HCT116 (cell line): ENCODE results near the gene HDDC3. TPM values are rescaled to one million over a fixed set of nuclear protein-coding genes. Genes with fewer than 3 reads are reported as not detected.

ENCODE experiments used
- ATAC-seq: fragments of 200-7000 bp; cut with Tn5 transposase; 2 replicates; pipeline ENCODE4 v1.9.1; 2020; ENCODE audit warnings: mild to moderate bottlenecking, moderate library complexity
- BruUV-seq: library from RNA; stranded (reverse); fragments of 400-500 nt; replicated peaks from 2 replicates; lab custom pipeline; 2021; lab: Mats Ljungman, UMichigan
- CTCF ChIA-PET: fragments of 300-600 bp; sonication (Branson Sonifier 250); formaldehyde crosslinking; loops from one replicate; lab custom pipeline; 2021; ENCODE audit warnings: antibody characterized with exemption; lab: Charles Lee
- POLR2A ChIA-PET: fragments of 300-600, 350-600 bp; sonication (Branson Sonifier 250); formaldehyde crosslinking; loops from one replicate; lab custom pipeline; 2021; ENCODE audit warnings: antibody characterized with exemption; lab: Charles Lee
- RAD21 ChIA-PET, 2 experiments: fragments of 300-600 bp; sonication (Branson Sonifier 250); formaldehyde crosslinking; loops; one replicate each; lab custom pipeline; 2023; ENCODE audit warnings: low total read pairs in 2 of 2; ENCODE audit not compliant: uncharacterized antibody in 2 of 2, unreplicated experiment in 2 of 2, low non-redundant PET in 1 of 2; lab: Charles Lee
- DNase-seq: peaks from one replicate; pipeline ENCODE4 v3.0.0-alpha.2; 2010; ENCODE audit warnings: low read depth, low spot score
- H2AFZ ChIP-seq: fragments of 200-600 bp; shearing (Covaris generic), sonication (generic); 2 replicates; pipeline ENCODE4 v1.6.1; 2017; ENCODE audit warnings: low read depth, mixed run types, mixed read lengths, antibody characterized with exemption, low read length; ENCODE audit not compliant: poor library complexity, severe bottlenecking
- H3K27ac ChIP-seq: 2 replicates; pipeline ENCODE4 v1.5.1; 2012; ENCODE audit warnings: low read depth, low read length
- H3K27me3 ChIP-seq: fragments of 200-600 bp; sonication (generic); 2 replicates; pipeline ENCODE4 v1.6.1; 2016; ENCODE audit warnings: mixed run types, low read length, mixed read lengths; ENCODE audit not compliant: insufficient read depth
- H3K36me3 ChIP-seq, 2 experiments: fragments of 200-500 bp in 1 of 2; fragments of 200-600 bp in 1 of 2; sonication (Bioruptor generic) in 1 of 2; sonication (generic) in 1 of 2; 2 replicates each; pipeline versions ENCODE4 v1.5.1 to v1.6.1; 2014 to 2016; ENCODE audit warnings: low read length in 2 of 2, inconsistent platforms in 1 of 2, mixed read lengths in 1 of 2, mixed run types in 1 of 2; ENCODE audit not compliant: insufficient read depth in 2 of 2, control insufficient read depth in 1 of 2
- H3K4me1 ChIP-seq, 2 experiments: fragments of 200-600 bp in 1 of 2; sonication (generic) in 1 of 2; 2 replicates each; pipeline versions ENCODE4 v1.5.1 to v1.6.1; 2012 to 2017; ENCODE audit warnings: low read length in 2 of 2, inconsistent platforms in 1 of 2, mild to moderate bottlenecking in 1 of 2, mixed read lengths in 1 of 2, mixed run types in 1 of 2, moderate library complexity in 1 of 2; ENCODE audit not compliant: insufficient read depth in 2 of 2, control insufficient read depth in 1 of 2
- H3K4me2 ChIP-seq: fragments of 200-600 bp; sonication (generic); 2 replicates; pipeline ENCODE4 v1.6.1; 2017; ENCODE audit warnings: mixed run types, low read length, mixed read lengths
- H3K4me3 ChIP-seq, 2 experiments: fragments of 200-600 bp in 1 of 2; sonication (generic) in 1 of 2; replicated peaks in 1 of 2; 2 replicates each; pipeline ENCODE4 v1.5.1; 2011 to 2016; ENCODE audit warnings: low read length in 2 of 2, control low read depth in 1 of 2, low read depth in 1 of 2, mild to moderate bottlenecking in 1 of 2, mixed read lengths in 1 of 2, mixed run types in 1 of 2
- H3K79me2 ChIP-seq: fragments of 200-600 bp; sonication (generic); 2 replicates; pipeline ENCODE4 v1.6.1; 2017; ENCODE audit warnings: mild to moderate bottlenecking, mixed run types, low read length, moderate library complexity, mixed read lengths; ENCODE audit not compliant: insufficient read depth
- H3K9ac ChIP-seq: fragments of 200-600 bp; sonication (generic); 2 replicates; pipeline ENCODE4 v1.6.1; 2016; ENCODE audit warnings: low read length, mixed read lengths
- H3K9me2 ChIP-seq: fragments of 200-600 bp; sonication (generic), shearing (Covaris generic); 2 replicates; pipeline ENCODE4 v1.6.1; 2017; ENCODE audit warnings: mixed run types, mild to moderate bottlenecking, moderate library complexity; ENCODE audit not compliant: insufficient read depth
- H3K9me3 ChIP-seq, 2 experiments: fragments of 200-500 bp in 1 of 2; fragments of 200-600 bp in 1 of 2; sonication (Bioruptor generic) in 1 of 2; sonication (generic) in 1 of 2; 2 replicates each; pipeline ENCODE4 v1.6.1; 2014 to 2017; ENCODE audit warnings: low read length in 2 of 2, mixed read lengths in 2 of 2, inconsistent platforms in 1 of 2, low read depth in 1 of 2, mild to moderate bottlenecking in 1 of 2, mixed run types in 1 of 2, moderate library complexity in 1 of 2; ENCODE audit not compliant: control insufficient read depth in 1 of 2, insufficient read depth in 1 of 2
- H4K20me1 ChIP-seq: fragments of 200-600 bp; sonication (generic), shearing (Covaris generic); 2 replicates; pipeline ENCODE4 v1.6.1; 2017; ENCODE audit warnings: mixed run types, mild to moderate bottlenecking, moderate library complexity; ENCODE audit not compliant: insufficient read depth
- ATF3 ChIP-seq: IDR thresholded peaks from 2 replicates; pipeline ENCODE4 v1.6.1; 2012
- CBX3 ChIP-seq: IDR thresholded peaks from 2 replicates; pipeline ENCODE4 v1.6.1; 2012; ENCODE audit warnings: low read depth
- CEBPB ChIP-seq: IDR thresholded peaks from 2 replicates; pipeline ENCODE4 v1.6.1; 2012; ENCODE audit warnings: low read depth
- ELF1 ChIP-seq: IDR thresholded peaks from 2 replicates; pipeline ENCODE4 v1.6.1; 2012; ENCODE audit warnings: low read depth, borderline replicate concordance
- JUND ChIP-seq: IDR thresholded peaks from 2 replicates; pipeline ENCODE4 v1.6.1; 2012
- POLR2A ChIP-seq: IDR thresholded peaks from 2 replicates; pipeline ENCODE4 v1.7.0; 2011; ENCODE audit warnings: borderline replicate concordance; ENCODE audit not compliant: insufficient read depth, insufficient read length; ENCODE audit errors: extremely low read depth
- POLR2AphosphoS5 ChIP-seq: IDR thresholded peaks from 2 replicates; pipeline ENCODE4 v1.6.1; 2011; ENCODE audit warnings: mild to moderate bottlenecking, low read depth, low read length, moderate library complexity
- TCF7L2 ChIP-seq: IDR thresholded peaks from 2 replicates; pipeline ENCODE4 v1.7.0; 2011; ENCODE audit warnings: borderline replicate concordance, inconsistent platforms; ENCODE audit not compliant: insufficient read depth, insufficient read length; ENCODE audit errors: extremely low read depth
- ZFX ChIP-seq: fragments of 450-650 bp; IDR thresholded peaks from 2 replicates; pipeline ENCODE4 v1.6.1; 2017
- ZNF274 ChIP-seq: fragments of 200-500 bp; sonication (Bioruptor generic); IDR thresholded peaks from 2 replicates; pipeline ENCODE4 v1.6.1; 2014; ENCODE audit warnings: mild to moderate bottlenecking, low read depth, low read length, inconsistent platforms
- intact Hi-C: fragments of 100-400 bp; cut with micrococcal nuclease; formaldehyde crosslinking; loops from 2 replicates; pipeline ENCODE4 v1.10.0; 2022
- total RNA-seq: library from RNA; stranded (reverse); gene quantifications from one replicate; pipeline ENCODE4 v1.2.1, GENCODE V29; 2021; ENCODE audit not compliant: unreplicated experiment
- TF ChIP-seq, protein P1 (sequence below): IDR thresholded peaks from 2 replicates; pipeline ENCODE4 v1.6.1; 2011; ENCODE audit warnings: mild to moderate bottlenecking, low read length, moderate library complexity; ENCODE audit not compliant: insufficient replicate concordance; ENCODE audit errors: extremely low read depth
- TF ChIP-seq, protein P2 (sequence below), 3 experiments: fragments of 200-600 bp in 1 of 3; sonication (generic) in 1 of 3; IDR thresholded peaks in 2 of 3; conservative IDR thresholded peaks in 1 of 3; 2 replicates each; pipeline ENCODE4 v1.5.1; 2012 to 2017; ENCODE audit warnings: low read depth in 2 of 3, low read length in 2 of 3, antibody characterized with exemption in 1 of 3, borderline replicate concordance in 1 of 3, control low read depth in 1 of 3, mild to moderate bottlenecking in 1 of 3, mixed read lengths in 1 of 3, mixed run types in 1 of 3, moderate library complexity in 1 of 3; ENCODE audit not compliant: insufficient read depth in 1 of 3

Gene HDDC3
- total RNA-seq, 1 experiment from 2014 or later: 20.4 TPM

- H3K9me3 ChIP-seq: no peaks in the 10 kb centered on the region
- H3K4me2 ChIP-seq: no peak overlapping the region
- H2AFZ ChIP-seq: no peak overlapping the region
- DNase-seq: no peak
- H3K9me2 ChIP-seq: no peaks in the 10 kb centered on the region
- no peaks in the 10 kb centered on the region for H4K20me1 ChIP-seq
- peaks cover 21% of the 10 kb centered on the region for H3K79me2 ChIP-seq
- RAD21 ChIA-PET: interaction anchor here in 1 of 2 experiments (1.6 kb wide), 1 partner anchor 18 kb away, joined by 10 read pairs; the partner anchor contains the start of gene UNC45A
- H3K4me1 ChIP-seq: peaks cover 11 to 31% of the 10 kb centered on the region in 2 experiments
- POLR2A ChIA-PET: interaction anchor here (2.3 kb wide), 1 partner anchor 18 kb away, joined by 21 read pairs; the partner anchor contains the start of gene UNC45A
- intact Hi-C loops: no loop called here
- no peak for ATAC-seq
- CTCF ChIA-PET: interaction anchor here (4.0 kb wide), 1 partner anchor 20 kb away, joined by 35 read pairs; the partner anchor contains the start of genes HDDC3 and UNC45A
- no TSS peak for BruUV-seq
- no peaks in the 10 kb centered on the region for H3K27me3 ChIP-seq
- no peak overlapping the region for H3K4me3 ChIP-seq
- TF ChIP-seq CEBPB: no peak
- TF ChIP-seq POLR2AphosphoS5: no peak
- TF ChIP-seq POLR2A: no peak
- no peak for TF ChIP-seq ZFX
- no peak for TF ChIP-seq ELF1
- no peak for TF ChIP-seq TCF7L2
- TF ChIP-seq, protein P1, sequence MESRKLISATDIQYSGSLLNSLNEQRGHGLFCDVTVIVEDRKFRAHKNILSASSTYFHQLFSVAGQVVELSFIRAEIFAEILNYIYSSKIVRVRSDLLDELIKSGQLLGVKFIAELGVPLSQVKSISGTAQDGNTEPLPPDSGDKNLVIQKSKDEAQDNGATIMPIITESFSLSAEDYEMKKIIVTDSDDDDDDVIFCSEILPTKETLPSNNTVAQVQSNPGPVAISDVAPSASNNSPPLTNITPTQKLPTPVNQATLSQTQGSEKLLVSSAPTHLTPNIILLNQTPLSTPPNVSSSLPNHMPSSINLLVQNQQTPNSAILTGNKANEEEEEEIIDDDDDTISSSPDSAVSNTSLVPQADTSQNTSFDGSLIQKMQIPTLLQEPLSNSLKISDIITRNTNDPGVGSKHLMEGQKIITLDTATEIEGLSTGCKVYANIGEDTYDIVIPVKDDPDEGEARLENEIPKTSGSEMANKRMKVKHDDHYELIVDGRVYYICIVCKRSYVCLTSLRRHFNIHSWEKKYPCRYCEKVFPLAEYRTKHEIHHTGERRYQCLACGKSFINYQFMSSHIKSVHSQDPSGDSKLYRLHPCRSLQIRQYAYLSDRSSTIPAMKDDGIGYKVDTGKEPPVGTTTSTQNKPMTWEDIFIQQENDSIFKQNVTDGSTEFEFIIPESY: no peak
- TF ChIP-seq JUND: no peak
- TF ChIP-seq, protein P2, sequence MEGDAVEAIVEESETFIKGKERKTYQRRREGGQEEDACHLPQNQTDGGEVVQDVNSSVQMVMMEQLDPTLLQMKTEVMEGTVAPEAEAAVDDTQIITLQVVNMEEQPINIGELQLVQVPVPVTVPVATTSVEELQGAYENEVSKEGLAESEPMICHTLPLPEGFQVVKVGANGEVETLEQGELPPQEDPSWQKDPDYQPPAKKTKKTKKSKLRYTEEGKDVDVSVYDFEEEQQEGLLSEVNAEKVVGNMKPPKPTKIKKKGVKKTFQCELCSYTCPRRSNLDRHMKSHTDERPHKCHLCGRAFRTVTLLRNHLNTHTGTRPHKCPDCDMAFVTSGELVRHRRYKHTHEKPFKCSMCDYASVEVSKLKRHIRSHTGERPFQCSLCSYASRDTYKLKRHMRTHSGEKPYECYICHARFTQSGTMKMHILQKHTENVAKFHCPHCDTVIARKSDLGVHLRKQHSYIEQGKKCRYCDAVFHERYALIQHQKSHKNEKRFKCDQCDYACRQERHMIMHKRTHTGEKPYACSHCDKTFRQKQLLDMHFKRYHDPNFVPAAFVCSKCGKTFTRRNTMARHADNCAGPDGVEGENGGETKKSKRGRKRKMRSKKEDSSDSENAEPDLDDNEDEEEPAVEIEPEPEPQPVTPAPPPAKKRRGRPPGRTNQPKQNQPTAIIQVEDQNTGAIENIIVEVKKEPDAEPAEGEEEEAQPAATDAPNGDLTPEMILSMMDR (IDR thresholded peaks at IDR 0.05 in 2 of 3, conservative IDR thresholded peaks at IDR 0.05 in 1 of 3; ENCODE audit: borderline replicate concordance in 1 of 3, insufficient read depth in 1 of 3, low read depth in 2 of 3, low read length in 2 of 3): no peak
- no peak for TF ChIP-seq CBX3
- TF ChIP-seq ZNF274: no peak
- no peak for TF ChIP-seq ATF3
- peaks cover 12 to 23% of the 10 kb centered on the region in 2 experiments; a peak in 3 of 4 replicates for H3K36me3 ChIP-seq
- H3K9ac ChIP-seq: no peak overlapping the region
- H3K27ac ChIP-seq: no peak overlapping the region
Measured at GRCh38 chr15:90952901-90953677, 20.7 kb upstream of the HDDC3 start.
